AG04450 (cell line): ENCODE measurements around the gene ACBD7. TPM values are rescaled to one million over a fixed set of nuclear protein-coding genes. Genes with fewer than 3 reads are reported as not detected.

ENCODE experiments used
- CTCF ChIA-PET: fragments of 300-600, 350-600 bp; formaldehyde crosslinking; extraction: SDS; loops from one replicate; lab custom pipeline; 2022; ENCODE audit warnings: antibody characterized with exemption, inconsistent platforms; lab: Charles Lee
- POLR2A ChIA-PET: fragments of 350-600 bp; formaldehyde crosslinking; extraction: SDS; loops from one replicate; lab custom pipeline; 2021; ENCODE audit warnings: antibody characterized with exemption, inconsistent platforms; lab: Yijun Ruan, JAX
- DNase-seq: peaks from one replicate; pipeline ENCODE4 v3.0.0-alpha.2; 2011; ENCODE audit warnings: low read depth, low spot score
- H3K27ac ChIP-seq: one replicate; pipeline ENCODE4 v1.5.1; 2012; ENCODE audit warnings: low read depth, low read length, control low read depth
- H3K27me3 ChIP-seq: one replicate; pipeline ENCODE4 v1.6.0; 2012; ENCODE audit warnings: low read length; ENCODE audit not compliant: control insufficient read depth, insufficient read depth
- H3K4me3 ChIP-seq: 2 replicates; pipeline ENCODE4 v1.5.1; 2011; ENCODE audit warnings: mild to moderate bottlenecking, low read depth, low read length, control low read depth
- H3K9me3 ChIP-seq: 2 replicates; pipeline ENCODE4 v1.5.1; 2012; ENCODE audit warnings: low read length; ENCODE audit not compliant: control insufficient read depth, insufficient read depth
- CTCF ChIP-seq: IDR thresholded peaks from 2 replicates; pipeline ENCODE4 v1.5.1; 2011; ENCODE audit warnings: low read depth, low read length, control low read depth, inconsistent platforms
- polyA plus RNA-seq: library from polyadenylated mRNA; depleted of rRNA; stranded (reverse); fragments of >200 nt; gene quantifications from 2 replicates; pipeline ENCODE4 v1.2.3, GENCODE V29; 2011

Gene ACBD7
- polyA plus RNA-seq, 1 experiment, result 0.67 TPM

- H3K4me3 ChIP-seq, result no peak overlapping the region
- H3K27ac ChIP-seq, result no peak overlapping the region
- no peak for TF ChIP-seq CTCF
- ChIA-PET POLR2A (no interaction called here), CTCF (no interaction called here)
- H3K9me3 ChIP-seq, result no peaks in the 10 kb centered on the region
- no peak for DNase-seq
- peaks cover 4% of the 10 kb centered on the region for H3K27me3 ChIP-seq
These were observed 19.8 kb downstream of the ACBD7 start for GRCh38 chr10:15068802-15069201.

GRCh38 chr10:15067154-15067553 lies 21.4 kb downstream of the ACBD7 start:
- POLR2A ChIA-PET, result no interaction called here
- H3K27me3 ChIP-seq, result peaks cover 4% of the 10 kb centered on the region
- H3K9me3 ChIP-seq, result no peaks in the 10 kb centered on the region
- TF ChIP-seq CTCF, result no peak
- no peak overlapping the region for H3K4me3 ChIP-seq
- CTCF ChIA-PET, result no interaction called here
- no peak overlapping the region for H3K27ac ChIP-seq
- DNase-seq, result no peak

GRCh38 chr10:15060638-15061037 lies 27.9 kb downstream of the ACBD7 start:
- no peaks in the 10 kb centered on the region for H3K9me3 ChIP-seq
- no peak for DNase-seq
- POLR2A ChIA-PET, result no interaction called here
- CTCF ChIA-PET, result no interaction called here
- H3K27me3 ChIP-seq, result peaks cover 2% of the 10 kb centered on the region
- H3K27ac ChIP-seq, result no peak overlapping the region
- no peak overlapping the region for H3K4me3 ChIP-seq
- no peak for TF ChIP-seq CTCF

GRCh38 chr10:15059914-15060313 lies 28.7 kb downstream of the ACBD7 start:
- no peak for TF ChIP-seq CTCF
- ChIA-PET CTCF (no interaction called here), POLR2A (no interaction called here)
- Histone ChIP-seq H3K9me3 (no peaks in the 10 kb centered on the region), H3K4me3 (no peak overlapping the region), H3K27ac (no peak overlapping the region), H3K27me3 (peaks cover 2% of the 10 kb centered on the region)
- no peak for DNase-seq

GRCh38 chr10:15058689-15059088 lies 29.9 kb downstream of the ACBD7 start:
- no peak for DNase-seq
- Histone ChIP-seq H3K4me3 (no peak overlapping the region), H3K9me3 (no peaks in the 10 kb centered on the region), H3K27ac (no peak overlapping the region), H3K27me3 (peaks cover 2% of the 10 kb centered on the region)
- no peak for TF ChIP-seq CTCF
- ChIA-PET CTCF (no interaction called here), POLR2A (no interaction called here)
